ENCODE data around the gene DOCK7. TPM values are rescaled to one million over a fixed set of nuclear protein-coding genes. Genes with fewer than 3 reads are reported as not detected.

The DOCK7 gene
- total RNA-seq, 1 experiment from 2014 or later, result 43.6 TPM

DNA sequence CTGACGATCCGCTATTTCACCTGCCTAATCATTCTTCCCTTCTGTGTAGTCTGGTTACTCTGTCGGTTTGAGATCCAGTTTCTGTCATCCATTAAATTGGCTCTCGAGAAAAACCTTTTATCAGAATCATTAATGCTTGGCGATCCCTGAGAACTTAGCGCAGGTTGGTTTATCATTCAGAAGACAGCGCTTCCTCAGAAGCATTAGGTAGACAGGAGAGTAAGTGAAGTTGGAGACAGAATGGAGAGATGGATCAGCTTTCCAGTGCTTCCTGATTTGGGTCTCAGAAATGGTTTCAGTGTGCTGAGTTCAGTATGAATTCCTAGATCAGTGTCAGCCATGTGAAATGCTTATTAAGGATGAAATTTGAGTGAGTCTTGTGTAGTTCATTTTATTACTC lies 250.0 kb downstream of the DOCK7 start:
- Histone ChIP-seq H3K36me3 (ENCODE audit: control insufficient read depth, insufficient read depth, low read length) (no peaks in the 10 kb centered on the region), H3K27me3 (replicated peaks; ENCODE audit: control insufficient read depth, insufficient read depth, low read length) (no peaks in the 10 kb centered on the region), H3K4me3 (ENCODE audit: low read depth, low read length) (peak overlapping the region; percentile 83), H3K9me3 (no peaks in the 10 kb centered on the region), H3K4me1 (no peaks in the 10 kb centered on the region; the same call in none of the 2 replicates)
- ChIA-PET POLR2A (no interaction called here), CTCF (no interaction called here)
- Mint-ChIP-seq H3K27ac (ENCODE audit: unreplicated experiment) (peak overlapping the region; percentile 25), H3K9me3 (ENCODE audit: unreplicated experiment) (peaks cover 9% of the 10 kb centered on the region), H3K4me1 (ENCODE audit: low read depth, unreplicated experiment) (peaks cover 8% of the 10 kb centered on the region), H3K4me3 (ENCODE audit: unreplicated experiment) (peak overlapping the region; percentile 71), H3K36me3 (ENCODE audit: insufficient read depth, unreplicated experiment) (peaks cover 43% of the 10 kb centered on the region), H3K27me3 (ENCODE audit: insufficient read depth, unreplicated experiment) (no peaks in the 10 kb centered on the region)
- TF ChIP-seq, protein P1, sequence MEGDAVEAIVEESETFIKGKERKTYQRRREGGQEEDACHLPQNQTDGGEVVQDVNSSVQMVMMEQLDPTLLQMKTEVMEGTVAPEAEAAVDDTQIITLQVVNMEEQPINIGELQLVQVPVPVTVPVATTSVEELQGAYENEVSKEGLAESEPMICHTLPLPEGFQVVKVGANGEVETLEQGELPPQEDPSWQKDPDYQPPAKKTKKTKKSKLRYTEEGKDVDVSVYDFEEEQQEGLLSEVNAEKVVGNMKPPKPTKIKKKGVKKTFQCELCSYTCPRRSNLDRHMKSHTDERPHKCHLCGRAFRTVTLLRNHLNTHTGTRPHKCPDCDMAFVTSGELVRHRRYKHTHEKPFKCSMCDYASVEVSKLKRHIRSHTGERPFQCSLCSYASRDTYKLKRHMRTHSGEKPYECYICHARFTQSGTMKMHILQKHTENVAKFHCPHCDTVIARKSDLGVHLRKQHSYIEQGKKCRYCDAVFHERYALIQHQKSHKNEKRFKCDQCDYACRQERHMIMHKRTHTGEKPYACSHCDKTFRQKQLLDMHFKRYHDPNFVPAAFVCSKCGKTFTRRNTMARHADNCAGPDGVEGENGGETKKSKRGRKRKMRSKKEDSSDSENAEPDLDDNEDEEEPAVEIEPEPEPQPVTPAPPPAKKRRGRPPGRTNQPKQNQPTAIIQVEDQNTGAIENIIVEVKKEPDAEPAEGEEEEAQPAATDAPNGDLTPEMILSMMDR (IDR thresholded peaks at IDR 0.05; ENCODE audit: insufficient read depth in 1 of 2, low read depth in 1 of 2, low read length in 1 of 2, severe bottlenecking in 1 of 2, unreplicated experiment in 1 of 2), result no peak
- no peak for DNase-seq
- BruUV-seq (replicated peaks), result TSS peak; percentile 31
- intact Hi-C loops (cut with micrococcal nuclease; ENCODE audit: unreplicated experiment), result no loop called here

DNA sequence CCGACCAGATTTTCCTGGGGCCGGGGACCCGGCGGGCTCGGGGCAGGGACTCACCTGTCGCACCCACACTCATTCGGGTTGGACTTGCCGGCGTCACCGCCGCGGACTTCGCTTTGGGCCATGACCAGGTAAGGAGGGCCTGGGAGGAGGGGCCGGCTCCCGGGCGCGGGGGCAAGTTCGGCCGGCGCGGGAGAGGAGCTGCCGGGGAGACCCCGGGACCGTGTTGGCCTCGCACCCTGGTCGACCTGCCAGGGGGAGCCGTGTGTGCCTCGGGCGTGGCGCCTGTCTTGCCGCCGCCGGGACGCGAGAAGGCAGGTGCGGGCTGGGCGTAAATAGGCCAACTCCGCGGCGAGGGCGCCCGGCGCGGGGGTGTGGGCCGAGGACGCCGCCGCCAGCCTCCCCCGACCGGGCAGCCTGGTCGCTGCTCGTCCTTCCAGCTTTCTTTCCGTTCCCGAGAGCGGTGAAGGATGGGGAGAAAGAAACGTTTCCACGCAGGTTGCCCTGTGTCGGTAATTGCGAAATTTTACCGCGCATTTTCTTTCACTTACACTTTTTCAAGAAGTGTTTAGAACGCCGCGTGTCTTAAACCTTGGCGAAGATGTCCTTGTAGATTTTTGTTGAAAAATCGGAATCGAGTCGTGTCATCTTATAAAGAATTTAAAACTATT lies 250.8 kb downstream of the DOCK7 start:
- TF ChIP-seq, protein P1 (IDR thresholded peaks at IDR 0.05; ENCODE audit: insufficient read depth in 1 of 2, low read depth in 1 of 2, low read length in 1 of 2, severe bottlenecking in 1 of 2, unreplicated experiment in 1 of 2), result no peak
- DNase-seq, result no peak
- H3K9me3 Mint-ChIP-seq (ENCODE audit: unreplicated experiment), result peaks cover 9% of the 10 kb centered on the region
- no peaks in the 10 kb centered on the region for H3K27me3 Mint-ChIP-seq (ENCODE audit: insufficient read depth, unreplicated experiment)
- Histone ChIP-seq H3K9me3 (no peaks in the 10 kb centered on the region), H3K4me3 (ENCODE audit: low read depth, low read length) (peak overlapping the region; percentile 83), H3K27me3 (replicated peaks; ENCODE audit: control insufficient read depth, insufficient read depth, low read length) (no peaks in the 10 kb centered on the region), H3K36me3 (ENCODE audit: control insufficient read depth, insufficient read depth, low read length) (no peaks in the 10 kb centered on the region), H3K4me1 (no peaks in the 10 kb centered on the region; the same call in none of the 2 replicates)
- peaks cover 8% of the 10 kb centered on the region for H3K4me1 Mint-ChIP-seq (ENCODE audit: low read depth, unreplicated experiment)
- no TSS peak for BruUV-seq (replicated peaks)
- POLR2A ChIA-PET, result no interaction called here
- H3K27ac Mint-ChIP-seq (ENCODE audit: unreplicated experiment), result peak overlapping the region; percentile 92
- CTCF ChIA-PET, result no interaction called here
- peak overlapping the region; percentile 71 for H3K4me3 Mint-ChIP-seq (ENCODE audit: unreplicated experiment)
- peaks cover 41% of the 10 kb centered on the region for H3K36me3 Mint-ChIP-seq (ENCODE audit: insufficient read depth, unreplicated experiment)
- intact Hi-C loops (cut with micrococcal nuclease; ENCODE audit: unreplicated experiment), result no loop called here

DNA sequence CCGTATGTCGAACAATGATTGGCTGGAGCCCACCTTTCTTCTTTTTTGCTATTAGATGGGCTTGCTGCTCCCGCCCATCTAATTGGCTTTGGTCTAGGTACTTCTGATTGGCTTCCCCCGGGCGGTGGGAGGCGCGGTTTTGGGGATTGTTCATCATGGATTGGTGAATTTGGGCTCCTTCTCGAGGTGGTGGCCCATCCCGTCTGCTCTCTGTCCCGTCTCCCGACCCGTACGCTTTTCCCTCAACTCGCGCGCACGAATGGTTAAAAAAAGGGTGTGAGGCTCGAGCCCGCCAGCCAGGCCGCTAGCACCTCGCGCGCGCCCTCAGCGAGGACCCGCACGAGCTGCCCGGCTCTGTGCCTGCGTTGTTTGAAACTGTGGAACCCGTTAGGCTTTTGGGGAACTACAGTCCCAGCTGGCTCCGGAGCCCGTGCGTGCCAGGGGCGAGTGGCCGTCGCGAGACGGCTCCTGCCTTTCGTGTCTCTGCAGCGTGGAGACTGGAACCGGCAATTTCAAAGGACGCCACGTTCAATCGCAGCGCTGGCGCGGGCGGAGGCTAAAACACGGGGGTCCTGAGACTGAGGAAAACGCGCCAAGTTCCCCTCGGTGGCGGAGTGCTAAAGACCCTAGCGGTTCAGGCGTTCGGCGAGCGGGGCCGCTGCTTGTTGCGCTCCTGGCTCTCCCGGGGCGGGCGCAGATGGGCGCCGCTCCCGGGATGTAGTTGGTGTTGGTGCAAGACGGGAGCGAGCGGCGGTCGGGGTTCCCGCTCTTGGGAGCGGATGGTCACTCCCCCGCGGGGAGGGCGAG lies 251.5 kb downstream of the DOCK7 start, which contains the start of gene USP1:
Gene USP1, plus strand, starts transcription at position 584 of the 807 bp plus-strand sequence. CDS start 2,819 bp downstream, outside the sequence.
- POLR2A ChIA-PET, result interaction anchor here (0.5 to 1.2 kb wide), 3 partner anchors 13 to 252 kb away, joined by 3 read pairs; no protein-coding TSS in a partner anchor

More for the DNA sequence above, 251.5 kb downstream of the DOCK7 start, which contains the start of gene USP1:
- Histone ChIP-seq H3K36me3 (ENCODE audit: control insufficient read depth, insufficient read depth, low read length) (no peaks in the 10 kb centered on the region), H3K4me1 (no peaks in the 10 kb centered on the region; the same call in none of the 2 replicates), H3K27me3 (replicated peaks; ENCODE audit: control insufficient read depth, insufficient read depth, low read length) (no peaks in the 10 kb centered on the region), H3K4me3 (ENCODE audit: low read depth, low read length) (peak within 1 kb of the TSS; percentile 83), H3K9me3 (no peaks in the 10 kb centered on the region)
- peaks cover 9% of the 10 kb centered on the region for H3K9me3 Mint-ChIP-seq (ENCODE audit: unreplicated experiment)
- H3K4me3 Mint-ChIP-seq (ENCODE audit: unreplicated experiment), result peak within 1 kb of the TSS; percentile 71
- H3K36me3 Mint-ChIP-seq (ENCODE audit: insufficient read depth, unreplicated experiment), result peaks cover 34% of the 10 kb centered on the region
- peak within 1 kb of the TSS; percentile 92 for H3K27ac Mint-ChIP-seq (ENCODE audit: unreplicated experiment)
- CTCF ChIA-PET, result no interaction called here
- BruUV-seq (replicated peaks), result no TSS peak
- peak; percentile 96 to 99 for DNase-seq
- intact Hi-C loops (cut with micrococcal nuclease; ENCODE audit: unreplicated experiment), result loop anchor here (1.0 kb wide), 1 partner anchor 50 kb away; no protein-coding TSS in a partner anchor
- TF ChIP-seq, protein P1 (IDR thresholded peaks at IDR 0.05; ENCODE audit: insufficient read depth in 1 of 2, low read depth in 1 of 2, low read length in 1 of 2, severe bottlenecking in 1 of 2, unreplicated experiment in 1 of 2), result no peak
- no peaks in the 10 kb centered on the region for H3K27me3 Mint-ChIP-seq (ENCODE audit: insufficient read depth, unreplicated experiment)
- H3K4me1 Mint-ChIP-seq (ENCODE audit: low read depth, unreplicated experiment), result peaks cover 8% of the 10 kb centered on the region
